ENCODE results near the gene ZC2HC1B. TPM values are rescaled to one million over a fixed set of nuclear protein-coding genes. Genes with fewer than 3 reads are reported as not detected.

ZC2HC1B gene
- total and polyA plus RNA-seq, 2 of the 8 experiments (the other 6 are each of a cell fraction or from before 2014, with no cell fraction given), result not detected

DNA sequence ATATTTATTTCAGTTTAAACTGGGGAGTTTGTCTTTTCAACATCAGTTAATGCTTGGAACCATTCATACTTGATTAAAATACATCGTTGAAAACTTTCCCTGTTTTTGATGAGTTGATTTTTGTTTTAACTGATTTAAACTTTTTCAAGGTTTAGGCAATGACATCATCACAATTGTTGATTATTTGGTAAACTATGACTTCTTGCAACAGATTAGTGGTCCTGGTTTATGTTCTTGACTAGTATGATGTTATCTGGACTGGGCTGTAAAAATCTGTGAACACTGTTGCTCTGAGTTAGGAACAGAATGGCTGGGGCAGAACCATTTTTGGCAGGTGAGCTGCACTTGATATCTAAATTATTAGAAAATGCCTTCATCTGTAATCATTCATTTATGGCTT is at the start of gene ZC2HC1B (continued):
- TF ChIP-seq HDAC2 (IDR thresholded peaks at IDR 0.05; ENCODE audit: borderline replicate concordance in 1 of 2, low read depth in 2 of 2, low read length in 2 of 2) (no peak), POLR2A (IDR thresholded peaks at IDR 0.05; ENCODE audit: control extremely low read depth in 1 of 2, low read depth in 2 of 2, low read length in 2 of 2) (no peak), JUND (IDR thresholded peaks at IDR 0.05; ENCODE audit: low read length) (no peak), TCF12 (IDR thresholded peaks at IDR 0.05; ENCODE audit: low read depth, low read length) (no peak), TAF7 (optimal IDR thresholded peaks at IDR 0.05; ENCODE audit: borderline replicate concordance, low read depth, low read length) (no peak), BRCA1 (IDR thresholded peaks at IDR 0.05; ENCODE audit: low read depth, low read length) (no peak)
- TF ChIP-seq, protein P1, sequence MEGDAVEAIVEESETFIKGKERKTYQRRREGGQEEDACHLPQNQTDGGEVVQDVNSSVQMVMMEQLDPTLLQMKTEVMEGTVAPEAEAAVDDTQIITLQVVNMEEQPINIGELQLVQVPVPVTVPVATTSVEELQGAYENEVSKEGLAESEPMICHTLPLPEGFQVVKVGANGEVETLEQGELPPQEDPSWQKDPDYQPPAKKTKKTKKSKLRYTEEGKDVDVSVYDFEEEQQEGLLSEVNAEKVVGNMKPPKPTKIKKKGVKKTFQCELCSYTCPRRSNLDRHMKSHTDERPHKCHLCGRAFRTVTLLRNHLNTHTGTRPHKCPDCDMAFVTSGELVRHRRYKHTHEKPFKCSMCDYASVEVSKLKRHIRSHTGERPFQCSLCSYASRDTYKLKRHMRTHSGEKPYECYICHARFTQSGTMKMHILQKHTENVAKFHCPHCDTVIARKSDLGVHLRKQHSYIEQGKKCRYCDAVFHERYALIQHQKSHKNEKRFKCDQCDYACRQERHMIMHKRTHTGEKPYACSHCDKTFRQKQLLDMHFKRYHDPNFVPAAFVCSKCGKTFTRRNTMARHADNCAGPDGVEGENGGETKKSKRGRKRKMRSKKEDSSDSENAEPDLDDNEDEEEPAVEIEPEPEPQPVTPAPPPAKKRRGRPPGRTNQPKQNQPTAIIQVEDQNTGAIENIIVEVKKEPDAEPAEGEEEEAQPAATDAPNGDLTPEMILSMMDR (IDR thresholded peaks at IDR 0.05; ENCODE audit: control extremely low read depth in 1 of 3, insufficient read depth in 1 of 3, low read depth in 1 of 3, low read length in 3 of 3), result no peak
